SU-DHL-6 (cell line): ENCODE measurements around the gene SRF.

ENCODE experiments used
- EZH2phosphoT487 ChIP-seq: fragments of 200-600 bp; sonication (generic), shearing (Covaris generic); conservative IDR thresholded peaks from 2 replicates; pipeline ENCODE4 v1.6.1; 2018; ENCODE audit warnings: mild to moderate bottlenecking, antibody characterized with exemption, low read length, moderate library complexity, mixed read lengths
- TF ChIP-seq, protein P1 (sequence below): fragments of 200-600 bp; sonication (generic); IDR thresholded peaks from one replicate; pipeline ENCODE4 v1.5.1; 2017; ENCODE audit warnings: antibody characterized with exemption, mild to moderate bottlenecking, low read length, moderate library complexity; ENCODE audit not compliant: insufficient read depth, poor library complexity, severe bottlenecking

DNA sequence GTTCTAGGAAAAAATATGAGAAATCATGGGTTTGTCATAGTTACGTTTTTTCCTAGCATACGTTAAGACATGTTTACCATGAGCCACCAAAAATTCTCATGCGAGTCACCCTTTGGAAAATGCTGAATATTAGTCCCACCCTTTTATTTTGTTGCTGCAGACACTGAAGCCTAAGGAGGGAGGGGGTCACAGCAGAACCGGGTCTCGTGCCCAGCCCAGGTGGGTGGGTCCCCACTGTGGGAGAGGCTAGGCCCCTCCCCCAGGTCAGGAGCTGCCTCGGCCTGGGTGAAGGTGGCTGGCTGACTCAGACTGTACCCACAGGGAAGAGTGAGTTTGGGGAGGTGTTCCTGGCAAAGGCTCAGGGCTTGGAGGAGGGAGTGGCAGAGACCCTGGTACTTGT, 26.2 kb upstream of the SRF start:
- TF ChIP-seq, protein P1, sequence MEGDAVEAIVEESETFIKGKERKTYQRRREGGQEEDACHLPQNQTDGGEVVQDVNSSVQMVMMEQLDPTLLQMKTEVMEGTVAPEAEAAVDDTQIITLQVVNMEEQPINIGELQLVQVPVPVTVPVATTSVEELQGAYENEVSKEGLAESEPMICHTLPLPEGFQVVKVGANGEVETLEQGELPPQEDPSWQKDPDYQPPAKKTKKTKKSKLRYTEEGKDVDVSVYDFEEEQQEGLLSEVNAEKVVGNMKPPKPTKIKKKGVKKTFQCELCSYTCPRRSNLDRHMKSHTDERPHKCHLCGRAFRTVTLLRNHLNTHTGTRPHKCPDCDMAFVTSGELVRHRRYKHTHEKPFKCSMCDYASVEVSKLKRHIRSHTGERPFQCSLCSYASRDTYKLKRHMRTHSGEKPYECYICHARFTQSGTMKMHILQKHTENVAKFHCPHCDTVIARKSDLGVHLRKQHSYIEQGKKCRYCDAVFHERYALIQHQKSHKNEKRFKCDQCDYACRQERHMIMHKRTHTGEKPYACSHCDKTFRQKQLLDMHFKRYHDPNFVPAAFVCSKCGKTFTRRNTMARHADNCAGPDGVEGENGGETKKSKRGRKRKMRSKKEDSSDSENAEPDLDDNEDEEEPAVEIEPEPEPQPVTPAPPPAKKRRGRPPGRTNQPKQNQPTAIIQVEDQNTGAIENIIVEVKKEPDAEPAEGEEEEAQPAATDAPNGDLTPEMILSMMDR = no peak
- no peak for TF ChIP-seq EZH2phosphoT487
